RWPE2 (cell line): ENCODE data around the gene NENF.
"Not testable (repeated sequence)": the region's sequence is repeated elsewhere in the genome, so short reads cannot be mapped to it uniquely, and the experiment has no call there.

Source experiments
- ATAC-seq: fragments of 200-7000 bp; cut with Tn5 transposase; 3 replicates; pipeline ENCODE4 v1.9.1; 2021; ENCODE audit warnings: low read depth
- DNase-seq: peaks from one replicate; pipeline ENCODE4 v3.0.0-alpha.2; 2020; ENCODE audit warnings: low spot score
- H3K27ac ChIP-seq: fragments of 450-650 bp; 2 replicates; pipeline ENCODE4 v1.5.1; 2017; ENCODE audit warnings: mild to moderate bottlenecking; ENCODE audit not compliant: poor library complexity, severe bottlenecking
- H3K27me3 ChIP-seq: fragments of 250-450 bp; sonication (Bioruptor Pico); 2 replicates; pipeline ENCODE4 v1.5.1; 2021; ENCODE audit warnings: mild to moderate bottlenecking, moderate library complexity; ENCODE audit not compliant: insufficient read depth, poor library complexity, severe bottlenecking
- H3K36me3 ChIP-seq: fragments of 250-450 bp; sonication (Bioruptor Pico); 2 replicates; pipeline ENCODE4 v1.5.1; 2020; ENCODE audit warnings: low read depth, mild to moderate bottlenecking, moderate library complexity
- H3K4me1 ChIP-seq: fragments of 250-450 bp; sonication (Bioruptor Pico); 2 replicates; pipeline ENCODE4 v1.5.1; 2021; ENCODE audit warnings: mild to moderate bottlenecking, moderate library complexity; ENCODE audit not compliant: insufficient read depth, poor library complexity, severe bottlenecking
- H3K4me3 ChIP-seq: fragments of 250-450 bp; sonication (Bioruptor Pico); 2 replicates; pipeline ENCODE4 v1.5.1; 2021; ENCODE audit warnings: mild to moderate bottlenecking, moderate library complexity; ENCODE audit not compliant: severe bottlenecking
- H3K9me3 ChIP-seq: fragments of 250-450 bp; sonication (Bioruptor Pico); 2 replicates; pipeline ENCODE4 v1.5.1; 2021; ENCODE audit warnings: mild to moderate bottlenecking, moderate library complexity; ENCODE audit not compliant: severe bottlenecking
- CTCF ChIP-seq: fragments of 450-650 bp; IDR thresholded peaks from one replicate; pipeline ENCODE4 v1.5.1; 2017; ENCODE audit warnings: mild to moderate bottlenecking, moderate library complexity; ENCODE audit not compliant: poor library complexity, severe bottlenecking

The NENF gene

DNA sequence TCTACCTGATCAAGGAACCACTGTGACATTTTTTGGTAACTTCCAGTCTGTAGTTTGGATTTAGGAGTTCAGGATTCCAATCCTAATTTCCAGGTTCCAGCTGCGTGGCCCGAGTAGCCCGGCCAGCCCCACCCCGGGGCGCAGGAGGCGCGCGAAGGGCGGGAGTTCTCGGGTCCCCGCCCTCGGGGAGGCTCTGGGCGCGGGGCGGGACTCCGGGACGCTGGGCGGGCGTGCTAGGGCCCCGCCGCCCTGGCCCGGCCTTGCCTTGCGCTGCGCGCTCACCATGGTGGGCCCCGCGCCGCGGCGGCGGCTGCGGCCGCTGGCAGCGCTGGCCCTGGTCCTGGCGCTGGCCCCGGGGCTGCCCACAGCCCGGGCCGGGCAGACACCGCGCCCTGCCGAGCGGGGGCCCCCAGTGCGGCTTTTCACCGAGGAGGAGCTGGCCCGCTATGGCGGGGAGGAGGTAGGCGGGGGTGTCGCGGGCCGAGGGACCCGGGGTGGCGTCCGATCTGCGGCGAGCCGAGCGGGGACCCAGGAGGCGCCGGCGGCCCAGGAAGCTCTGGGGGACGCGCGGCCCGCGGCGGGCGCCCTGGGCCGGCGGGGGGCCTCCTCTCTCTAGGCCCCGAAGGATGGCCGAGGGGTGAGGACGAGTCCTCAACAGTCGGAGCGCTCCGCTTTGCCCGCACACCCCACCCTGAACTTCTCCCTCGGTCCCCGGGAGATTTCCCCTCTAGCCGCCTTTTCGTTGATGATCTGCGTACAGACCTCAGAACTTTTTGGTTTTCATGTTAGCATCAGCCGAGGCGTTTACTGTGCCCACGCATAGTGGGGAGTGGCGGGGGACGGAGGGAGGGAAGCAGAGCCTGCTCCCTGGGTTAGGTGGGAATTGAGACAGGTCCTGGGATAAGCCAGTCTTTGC lies at the start of gene NENF:
NENF (plus strand) TSS at position 260 of the 916 bp plus-strand sequence; CDS start at position 284, 24 bp downstream.
- H3K36me3 ChIP-seq: no peaks in the 10 kb centered on the region
- peak; percentile 99 for ATAC-seq
- H3K27ac ChIP-seq: peak within 1 kb of the TSS; percentile 12
- H3K4me3 ChIP-seq: peak within 1 kb of the TSS; percentile 89
- H3K4me1 ChIP-seq: no peaks in the 10 kb centered on the region
- TF ChIP-seq CTCF: no peak
- no peaks in the 10 kb centered on the region for H3K27me3 ChIP-seq
- no peak for DNase-seq
- no peaks in the 10 kb centered on the region for H3K9me3 ChIP-seq

GRCh38 chr1:212386029-212386428 lies 46.7 kb upstream of the NENF start:
- Histone ChIP-seq H3K4me3 (no peak overlapping the region), H3K36me3 (no peaks in the 10 kb centered on the region)
- no peak for ATAC-seq

GRCh38 chr1:212388985-212389716 lies 43.6 kb upstream of the NENF start:
- Histone ChIP-seq H3K4me3 (no peak overlapping the region), H3K36me3 (no peaks in the 10 kb centered on the region), H3K9me3 (no peaks in the 10 kb centered on the region), H3K27ac (no peak overlapping the region), H3K4me1 (no peaks in the 10 kb centered on the region), H3K27me3 (no peaks in the 10 kb centered on the region)
- ATAC-seq: no peak
- no peak for TF ChIP-seq CTCF
- no peak for DNase-seq

More at GRCh38 chr1:212386029-212386428, 46.7 kb upstream of the NENF start:
- Histone ChIP-seq H3K9me3 (no peaks in the 10 kb centered on the region), H3K4me1 (no peaks in the 10 kb centered on the region), H3K27me3 (no peaks in the 10 kb centered on the region), H3K27ac (no peak overlapping the region)
- TF ChIP-seq CTCF: no peak
- DNase-seq: no peak

GRCh38 chr1:212395678-212396437 lies 36.9 kb upstream of the NENF start:
- not testable (repeated sequence) for DNase-seq, H3K36me3 ChIP-seq, ATAC-seq, H3K27ac ChIP-seq, H3K27me3 ChIP-seq, H3K9me3 ChIP-seq, H3K4me3 ChIP-seq, H3K4me1 ChIP-seq

DNA sequence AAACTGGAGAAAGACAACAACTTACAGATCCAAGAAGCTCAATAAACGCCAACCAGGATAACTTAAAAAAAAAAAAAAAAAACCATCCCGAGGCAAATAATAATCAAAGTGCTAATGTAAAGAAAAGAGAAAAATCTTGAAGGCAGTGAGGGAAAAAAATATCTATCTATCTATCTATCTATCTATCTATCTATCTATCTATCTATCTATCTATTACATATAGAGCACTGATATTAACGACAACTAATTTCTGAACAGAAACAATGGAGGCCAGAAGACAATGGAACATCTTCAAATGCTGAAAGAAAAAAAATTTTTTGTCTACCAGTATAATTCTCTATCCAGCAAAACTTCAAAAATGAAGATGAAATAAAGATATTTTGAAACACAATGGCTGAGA lies 36.1 kb upstream of the NENF start:
- no peaks in the 10 kb centered on the region for H3K36me3 ChIP-seq
- ATAC-seq: no peak

More for the DNA sequence above, 36.1 kb upstream of the NENF start:
- H3K27me3 ChIP-seq: no peaks in the 10 kb centered on the region
- no peak overlapping the region for H3K27ac ChIP-seq
- no peak for TF ChIP-seq CTCF
- peaks cover 1% of the 10 kb centered on the region for H3K9me3 ChIP-seq
- H3K4me3 ChIP-seq: no peak overlapping the region
- H3K4me1 ChIP-seq: no peaks in the 10 kb centered on the region
- DNase-seq: no peak
